ENCODE results near the gene SHQ1. TPM values are rescaled to one million over a fixed set of nuclear protein-coding genes. Genes with fewer than 3 reads are reported as not detected.

Gene SHQ1
- total RNA-seq, 2 donors from 2014 or later = 21.5 to 22.0 TPM

Other genes with a start within 250 kb of the SHQ1 start
- gene GXYLT2, start 39.6 kb upstream of the SHQ1 start, total RNA-seq = 10 to 100 TPM in 1 of 2 donors, 1 to 10 TPM in 1; 3.3 to 12.6 TPM
- gene PPP4R2, start 148.4 kb upstream of the SHQ1 start, total RNA-seq = 10 to 100 TPM; 76.9 to 90.2 TPM
- gene EBLN2, start 213.2 kb upstream of the SHQ1 start, total RNA-seq = 1 to 10 TPM; 3.2 to 5.3 TPM